ENCODE data around the gene SNX11.

DNA sequence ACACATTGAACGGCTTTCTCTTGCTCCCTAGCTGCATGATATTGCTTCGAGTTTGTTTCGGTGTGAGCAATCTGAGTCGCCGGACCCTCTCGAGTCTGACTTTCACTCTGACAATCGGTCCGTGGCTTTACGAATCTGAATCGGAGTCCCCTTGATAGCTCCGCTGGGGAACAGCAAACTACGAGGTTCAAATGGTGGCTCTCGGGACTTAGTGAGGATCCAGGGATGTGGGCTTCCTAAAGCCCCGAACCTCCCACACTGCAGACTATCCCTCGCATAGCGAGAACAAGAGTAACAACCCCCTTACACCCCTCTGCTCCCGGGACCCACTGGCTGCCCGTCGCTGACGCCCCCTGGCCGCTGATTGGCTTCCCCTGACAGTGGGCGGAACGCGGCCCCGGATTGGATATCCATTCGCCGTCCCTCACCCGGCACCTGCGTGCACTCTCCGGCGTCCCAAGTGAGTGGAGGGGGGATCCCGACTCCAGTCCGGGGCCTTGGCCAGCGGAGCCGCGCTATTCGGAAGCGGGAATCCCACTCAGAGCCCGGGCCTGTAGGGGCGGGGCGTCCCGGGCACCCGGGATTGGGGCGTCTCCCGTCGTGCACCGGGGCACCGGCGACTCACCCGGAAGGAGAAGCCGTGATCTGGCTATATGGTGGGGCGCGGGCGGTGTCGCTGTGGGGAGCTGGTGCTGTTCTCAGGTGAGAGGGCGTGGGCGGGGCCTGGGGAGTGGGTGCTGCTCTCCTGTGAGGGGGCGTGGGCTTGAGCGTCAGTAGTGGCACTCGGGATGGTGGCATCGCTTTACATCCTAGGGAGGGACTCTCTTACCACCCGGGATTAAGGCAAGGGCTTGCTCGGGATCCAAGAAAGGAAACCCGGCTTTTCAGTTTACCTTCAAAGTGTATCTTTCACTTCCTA, at the start of gene SNX11:
- TF ChIP-seq, protein P1, sequence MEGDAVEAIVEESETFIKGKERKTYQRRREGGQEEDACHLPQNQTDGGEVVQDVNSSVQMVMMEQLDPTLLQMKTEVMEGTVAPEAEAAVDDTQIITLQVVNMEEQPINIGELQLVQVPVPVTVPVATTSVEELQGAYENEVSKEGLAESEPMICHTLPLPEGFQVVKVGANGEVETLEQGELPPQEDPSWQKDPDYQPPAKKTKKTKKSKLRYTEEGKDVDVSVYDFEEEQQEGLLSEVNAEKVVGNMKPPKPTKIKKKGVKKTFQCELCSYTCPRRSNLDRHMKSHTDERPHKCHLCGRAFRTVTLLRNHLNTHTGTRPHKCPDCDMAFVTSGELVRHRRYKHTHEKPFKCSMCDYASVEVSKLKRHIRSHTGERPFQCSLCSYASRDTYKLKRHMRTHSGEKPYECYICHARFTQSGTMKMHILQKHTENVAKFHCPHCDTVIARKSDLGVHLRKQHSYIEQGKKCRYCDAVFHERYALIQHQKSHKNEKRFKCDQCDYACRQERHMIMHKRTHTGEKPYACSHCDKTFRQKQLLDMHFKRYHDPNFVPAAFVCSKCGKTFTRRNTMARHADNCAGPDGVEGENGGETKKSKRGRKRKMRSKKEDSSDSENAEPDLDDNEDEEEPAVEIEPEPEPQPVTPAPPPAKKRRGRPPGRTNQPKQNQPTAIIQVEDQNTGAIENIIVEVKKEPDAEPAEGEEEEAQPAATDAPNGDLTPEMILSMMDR (IDR thresholded peaks at IDR 0.05; ENCODE audit: insufficient read depth, low read length): no peak
- TF ChIP-seq, protein P2, sequence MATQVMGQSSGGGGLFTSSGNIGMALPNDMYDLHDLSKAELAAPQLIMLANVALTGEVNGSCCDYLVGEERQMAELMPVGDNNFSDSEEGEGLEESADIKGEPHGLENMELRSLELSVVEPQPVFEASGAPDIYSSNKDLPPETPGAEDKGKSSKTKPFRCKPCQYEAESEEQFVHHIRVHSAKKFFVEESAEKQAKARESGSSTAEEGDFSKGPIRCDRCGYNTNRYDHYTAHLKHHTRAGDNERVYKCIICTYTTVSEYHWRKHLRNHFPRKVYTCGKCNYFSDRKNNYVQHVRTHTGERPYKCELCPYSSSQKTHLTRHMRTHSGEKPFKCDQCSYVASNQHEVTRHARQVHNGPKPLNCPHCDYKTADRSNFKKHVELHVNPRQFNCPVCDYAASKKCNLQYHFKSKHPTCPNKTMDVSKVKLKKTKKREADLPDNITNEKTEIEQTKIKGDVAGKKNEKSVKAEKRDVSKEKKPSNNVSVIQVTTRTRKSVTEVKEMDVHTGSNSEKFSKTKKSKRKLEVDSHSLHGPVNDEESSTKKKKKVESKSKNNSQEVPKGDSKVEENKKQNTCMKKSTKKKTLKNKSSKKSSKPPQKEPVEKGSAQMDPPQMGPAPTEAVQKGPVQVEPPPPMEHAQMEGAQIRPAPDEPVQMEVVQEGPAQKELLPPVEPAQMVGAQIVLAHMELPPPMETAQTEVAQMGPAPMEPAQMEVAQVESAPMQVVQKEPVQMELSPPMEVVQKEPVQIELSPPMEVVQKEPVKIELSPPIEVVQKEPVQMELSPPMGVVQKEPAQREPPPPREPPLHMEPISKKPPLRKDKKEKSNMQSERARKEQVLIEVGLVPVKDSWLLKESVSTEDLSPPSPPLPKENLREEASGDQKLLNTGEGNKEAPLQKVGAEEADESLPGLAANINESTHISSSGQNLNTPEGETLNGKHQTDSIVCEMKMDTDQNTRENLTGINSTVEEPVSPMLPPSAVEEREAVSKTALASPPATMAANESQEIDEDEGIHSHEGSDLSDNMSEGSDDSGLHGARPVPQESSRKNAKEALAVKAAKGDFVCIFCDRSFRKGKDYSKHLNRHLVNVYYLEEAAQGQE (IDR thresholded peaks at IDR 0.05; ENCODE audit: insufficient replicate concordance, low read depth): no peak
- no peak for TF ChIP-seq POLR2AphosphoS5 (IDR thresholded peaks at IDR 0.05; ENCODE audit: low read depth)
- TF ChIP-seq GABPA (IDR thresholded peaks at IDR 0.05; ENCODE audit: low read depth): peak; percentile 58; the same call in 1 of the 2 replicates

Data from HL-60 (cell line).